Measurements from ENCODE around the gene PHF2.

PHF2 gene

GRCh38 chr9:93640027-93640426, 63.6 kb downstream of the PHF2 start:
- DNase-seq (ENCODE audit: low read depth in 2 of 2): no peak

GRCh38 chr9:93642961-93643360, 66.6 kb downstream of the PHF2 start:
- DNase-seq (ENCODE audit: low read depth in 2 of 2): peak; percentile 51 to 67
- H3K4me3 ChIP-seq (replicated peaks in 1 of 2; ENCODE audit: low read depth in 2 of 2, low read length in 2 of 2): no peak overlapping the region

More at GRCh38 chr9:93640027-93640426, 63.6 kb downstream of the PHF2 start:
- TF ChIP-seq CTCF (IDR thresholded peaks at IDR 0.05; ENCODE audit: low read depth, low read length): no peak
- H3K4me3 ChIP-seq (replicated peaks in 1 of 2; ENCODE audit: low read depth in 2 of 2, low read length in 2 of 2): no peak overlapping the region

GRCh38 chr9:93644397-93645088, 68.2 kb downstream of the PHF2 start:
- H3K4me3 ChIP-seq (replicated peaks in 1 of 2; ENCODE audit: low read depth in 2 of 2, low read length in 2 of 2): no peak overlapping the region
- TF ChIP-seq CTCF (IDR thresholded peaks at IDR 0.05; ENCODE audit: low read depth, low read length): no peak
- DNase-seq (ENCODE audit: low read depth in 2 of 2): no peak

More at GRCh38 chr9:93642961-93643360, 66.6 kb downstream of the PHF2 start:
- TF ChIP-seq CTCF (IDR thresholded peaks at IDR 0.05; ENCODE audit: low read depth, low read length): no peak

- no peak for DNase-seq (ENCODE audit: low read depth in 2 of 2)
- no peak for TF ChIP-seq CTCF (IDR thresholded peaks at IDR 0.05; ENCODE audit: low read depth, low read length)
- no peak overlapping the region for H3K4me3 ChIP-seq (replicated peaks in 1 of 2; ENCODE audit: low read depth in 2 of 2, low read length in 2 of 2)
Observed at GRCh38 chr9:93645149-93645889, 68.9 kb downstream of the PHF2 start.

GRCh38 chr9:93645921-93646639, 69.7 kb downstream of the PHF2 start:
- no peak for DNase-seq (ENCODE audit: low read depth in 2 of 2)
- H3K4me3 ChIP-seq (replicated peaks in 1 of 2; ENCODE audit: low read depth in 2 of 2, low read length in 2 of 2): no peak overlapping the region
- TF ChIP-seq CTCF (IDR thresholded peaks at IDR 0.05; ENCODE audit: low read depth, low read length): no peak

GRCh38 chr9:93646640-93647178, 70.3 kb downstream of the PHF2 start:
- no peak for TF ChIP-seq CTCF (IDR thresholded peaks at IDR 0.05; ENCODE audit: low read depth, low read length)
- no peak for DNase-seq (ENCODE audit: low read depth in 2 of 2)
- H3K4me3 ChIP-seq (replicated peaks in 1 of 2; ENCODE audit: low read depth in 2 of 2, low read length in 2 of 2): no peak overlapping the region
